Cardiac fibroblast (primary cell): ENCODE measurements around the gene LRBA.
A peak's percentile ranks its signal among the peaks of the same experiment; 100 is the strongest.

Experiments
- DNase-seq, 2 donors: peaks; one replicate each; pipeline versions ENCODE4 v3.0.0 to v3.0.0-alpha.2; 2010; ENCODE audit warnings: low read depth in 2 of 2
- H3K4me3 ChIP-seq, 2 donors: replicated peaks in 1 of 2; 1 replicate in 1 of 2; 2 replicates in 1 of 2; pipeline ENCODE4 v1.5.1; 2011; ENCODE audit warnings: low read depth in 2 of 2, low read length in 2 of 2, mild to moderate bottlenecking in 2 of 2, moderate library complexity in 1 of 2
- CTCF ChIP-seq: IDR thresholded peaks from one replicate; pipeline ENCODE4 v1.5.1; 2011; ENCODE audit warnings: low read depth, mild to moderate bottlenecking, low read length, inconsistent platforms

The LRBA gene

GRCh38 chr4:150318527-150318926, 696.6 kb downstream of the LRBA start:
- no peak overlapping the region for H3K4me3 ChIP-seq
- no peak for DNase-seq
- no peak for TF ChIP-seq CTCF

DNA sequence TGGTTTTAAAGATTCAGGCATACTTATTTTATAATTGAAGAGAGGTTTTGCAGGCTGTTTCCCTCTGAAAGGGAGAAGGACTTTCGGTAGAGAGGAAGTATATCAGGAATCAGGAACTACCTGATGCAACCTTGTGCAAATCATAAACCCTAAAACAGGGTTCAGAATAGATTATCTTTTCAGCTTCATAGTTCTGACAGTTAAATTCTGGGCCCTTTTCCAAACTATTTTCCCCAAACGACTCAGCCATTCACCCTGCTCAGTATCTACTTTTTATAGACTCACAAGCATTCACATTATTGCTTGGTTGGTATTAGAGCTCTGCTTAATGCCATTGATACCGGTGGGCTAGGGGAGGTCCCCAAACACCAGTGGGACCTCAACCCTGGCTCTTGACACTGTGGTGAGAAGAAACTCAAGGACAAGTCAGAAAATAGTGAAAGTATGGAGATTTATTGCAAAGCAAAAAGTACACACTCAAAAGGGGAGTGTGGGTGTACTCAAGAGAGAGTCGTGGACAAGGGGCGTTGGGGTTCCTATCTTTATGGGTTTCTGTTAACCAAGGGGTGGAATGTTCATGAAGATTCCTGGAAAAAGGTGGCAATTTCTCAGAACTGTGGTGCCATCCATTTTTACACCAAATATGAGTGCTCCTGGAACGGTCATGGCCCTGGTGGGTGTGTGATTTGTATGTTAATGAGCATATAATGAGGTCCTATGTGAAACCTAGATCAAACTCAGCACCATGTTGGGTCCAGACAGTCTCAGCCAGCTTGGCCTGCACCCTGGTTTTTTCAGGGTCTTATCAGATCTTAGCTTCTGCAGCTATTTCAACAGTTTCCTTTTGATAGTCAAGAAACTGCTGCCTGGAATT, 698.5 kb downstream of the LRBA start:
- TF ChIP-seq CTCF, result no peak
- peak in 1 of 2 donors; percentile 17 for DNase-seq
- no peak overlapping the region for H3K4me3 ChIP-seq

- no peak for DNase-seq
- TF ChIP-seq CTCF, result no peak
- H3K4me3 ChIP-seq, result no peak overlapping the region
Observed at GRCh38 chr4:150315691-150316090, 699.4 kb downstream of the LRBA start.

DNA sequence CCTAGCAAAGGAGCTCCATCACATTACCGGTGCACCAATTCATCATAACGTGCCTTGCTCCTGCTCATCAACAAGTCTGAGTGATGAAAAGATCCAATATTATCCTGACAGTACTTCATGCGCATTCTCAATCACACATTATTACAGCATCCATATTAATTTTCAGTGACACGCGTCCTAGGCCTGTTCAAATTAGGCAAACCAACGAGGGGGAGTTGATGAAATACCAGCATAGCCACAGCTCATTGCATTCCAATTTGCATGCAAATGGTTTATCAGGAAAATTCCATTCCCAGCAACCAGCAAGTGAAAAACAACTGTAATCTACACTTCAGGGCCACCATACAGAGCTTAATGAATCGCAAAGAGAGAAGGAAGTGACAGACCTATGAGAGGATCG, 699.9 kb downstream of the LRBA start:
- no peak for TF ChIP-seq CTCF
- no peak for DNase-seq
- no peak overlapping the region for H3K4me3 ChIP-seq

DNA sequence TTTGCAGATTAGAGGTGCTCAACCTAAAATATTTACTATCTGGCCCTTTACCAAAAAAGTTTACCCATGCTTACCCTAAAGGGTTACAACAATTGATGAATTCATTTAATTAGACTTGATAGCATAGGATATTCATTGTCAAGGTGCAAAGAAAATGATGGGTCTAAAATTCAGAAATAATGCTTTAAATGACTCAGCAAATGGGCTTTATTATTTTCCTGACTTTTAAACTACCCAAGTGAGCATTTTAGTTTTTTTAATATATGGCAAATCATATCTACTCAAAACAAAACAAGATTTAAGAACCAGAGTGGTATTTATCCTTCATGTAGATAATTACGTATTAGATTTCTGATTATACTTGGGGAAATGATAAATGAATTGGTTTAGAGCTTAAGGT, 701.1 kb downstream of the LRBA start:
- TF ChIP-seq CTCF, result no peak

GRCh38 chr4:150310159-150310895, 704.8 kb downstream of the LRBA start:
- H3K4me3 ChIP-seq, result no peak overlapping the region
- no peak for TF ChIP-seq CTCF
- peak; percentile 27 to 70 for DNase-seq

More for the DNA sequence above, 701.1 kb downstream of the LRBA start:
- no peak for DNase-seq
- no peak overlapping the region for H3K4me3 ChIP-seq
